Measurements from ENCODE around the gene CWH43. TPM values are rescaled to one million over a fixed set of nuclear protein-coding genes. Genes with fewer than 3 reads are reported as not detected.

Gene CWH43
- total RNA-seq, 1 experiment from 2014 or later: 3.0 TPM

DNA sequence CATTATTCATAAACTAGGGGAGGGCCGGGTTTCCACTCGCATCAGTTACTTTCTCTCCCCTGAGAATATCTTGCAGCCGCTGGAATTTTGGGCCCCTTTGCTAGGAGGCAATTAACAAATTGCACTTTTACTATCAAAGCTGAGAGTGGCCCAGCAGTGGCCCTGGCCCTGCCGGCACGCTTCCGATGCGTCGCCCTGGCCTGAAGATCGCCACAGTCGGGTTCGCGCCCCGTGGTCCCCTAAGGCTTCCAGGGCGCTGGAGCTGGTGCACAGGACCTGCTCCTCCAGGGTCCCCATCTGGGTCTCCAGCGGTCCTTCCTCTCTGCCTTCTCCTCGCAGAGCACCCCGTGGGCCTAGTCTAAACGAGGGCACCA is 486 bp upstream of the CWH43 start:
- ATAC-seq: peak; percentile 18
- peak overlapping the region; percentile 77 for H3K4me3 ChIP-seq (ENCODE audit: low read length)
- H3K9me3 ChIP-seq (ENCODE audit: low read length): no peaks in the 10 kb centered on the region
- H3K27ac ChIP-seq (ENCODE audit: low read length): no peak overlapping the region
- POLR2A ChIA-PET (ENCODE audit: unreplicated experiment): no interaction called here
- DNase-seq: no peak
- H3K9me2 ChIP-seq (replicated peaks; ENCODE audit: low read length): no peaks in the 10 kb centered on the region
- H3K36me3 ChIP-seq (ENCODE audit: low read depth, low read length): no peaks in the 10 kb centered on the region
- H3K4me1 ChIP-seq (ENCODE audit: insufficient read depth, low read length): peaks cover 12% of the 10 kb centered on the region
- no peaks in the 10 kb centered on the region for H3F3A ChIP-seq (ENCODE audit: low read length, unreplicated experiment)
- no peaks in the 10 kb centered on the region for H4K20me1 ChIP-seq (ENCODE audit: low read length)
- no peaks in the 10 kb centered on the region for H3K27me3 ChIP-seq (ENCODE audit: low read length)
- H3K4me2 ChIP-seq (ENCODE audit: low read length): peak overlapping the region; percentile 87
- BruUV-seq (replicated peaks): no TSS peak
- peak overlapping the region; percentile 63; the same call in 1 of the 2 replicates for H3K9ac ChIP-seq (ENCODE audit: low read length)
- H2AFZ ChIP-seq (ENCODE audit: low read length): peak overlapping the region; percentile 91
- intact Hi-C loops (cut with micrococcal nuclease): no loop called here
- TF ChIP-seq EZH2 (IDR thresholded peaks at IDR 0.05; ENCODE audit: low read length, unreplicated experiment) (no peak), CTCF (conservative IDR thresholded peaks at IDR 0.05; ENCODE audit: low read depth, low read length) (no peak), EZH2phosphoT487 (IDR thresholded peaks at IDR 0.05; ENCODE audit: borderline replicate concordance, low read length) (no peak)
- CTCF ChIA-PET: no interaction called here
- H3K79me2 ChIP-seq (ENCODE audit: low read length): no peaks in the 10 kb centered on the region

DNA sequence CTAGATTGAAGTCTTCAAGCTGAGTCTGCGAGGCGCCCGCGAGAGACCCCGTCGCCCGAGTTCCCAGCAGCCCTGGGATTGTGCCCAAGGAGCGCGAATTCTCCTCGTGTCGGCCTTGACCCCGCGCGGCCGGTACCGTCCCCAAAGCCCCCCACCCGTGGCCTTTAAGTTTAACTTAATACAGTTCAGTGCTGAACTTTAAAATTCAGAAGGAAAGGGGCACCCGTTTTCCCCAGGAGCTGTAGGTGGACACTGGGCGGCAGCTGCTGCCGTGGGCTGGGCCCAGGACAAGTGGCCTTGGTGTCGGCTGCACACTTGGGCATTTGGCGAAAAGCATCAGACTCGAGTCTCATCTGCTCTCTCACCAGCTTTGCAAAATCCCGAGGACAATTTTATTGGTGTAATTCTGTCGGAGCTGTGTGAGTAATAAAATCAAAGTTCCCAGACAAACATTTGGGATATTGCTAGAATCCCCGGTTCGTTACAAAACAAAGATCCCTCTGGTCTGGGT is 634 bp downstream of the CWH43 start:
- H3K4me2 ChIP-seq (ENCODE audit: low read length): peak overlapping the region; percentile 87
- intact Hi-C loops (cut with micrococcal nuclease): no loop called here
- H3K27me3 ChIP-seq (ENCODE audit: low read length): no peaks in the 10 kb centered on the region
- peak overlapping the region; percentile 91 for H2AFZ ChIP-seq (ENCODE audit: low read length)
- no peaks in the 10 kb centered on the region for H3K79me2 ChIP-seq (ENCODE audit: low read length)
- no peaks in the 10 kb centered on the region for H4K20me1 ChIP-seq (ENCODE audit: low read length)
- H3K27ac ChIP-seq (ENCODE audit: low read length): no peak overlapping the region
- ATAC-seq (peak; percentile 33; the same call in 1 of the 2 replicates), DNase-seq (peak; percentile 27)
- peak overlapping the region; percentile 63 for H3K9ac ChIP-seq (ENCODE audit: low read length)
- ChIA-PET POLR2A (ENCODE audit: unreplicated experiment) (no interaction called here), CTCF (no interaction called here)
- H3K9me2 ChIP-seq (replicated peaks; ENCODE audit: low read length): no peaks in the 10 kb centered on the region
- peaks cover 12% of the 10 kb centered on the region for H3K4me1 ChIP-seq (ENCODE audit: insufficient read depth, low read length)
- no peaks in the 10 kb centered on the region for H3K9me3 ChIP-seq (ENCODE audit: low read length)
- H3K36me3 ChIP-seq (ENCODE audit: low read depth, low read length): no peaks in the 10 kb centered on the region
- no peaks in the 10 kb centered on the region for H3F3A ChIP-seq (ENCODE audit: low read length, unreplicated experiment)
- BruUV-seq (replicated peaks): no TSS peak
- TF ChIP-seq CTCF (conservative IDR thresholded peaks at IDR 0.05; ENCODE audit: low read depth, low read length) (no peak), EZH2 (IDR thresholded peaks at IDR 0.05; ENCODE audit: low read length, unreplicated experiment) (no peak), EZH2phosphoT487 (IDR thresholded peaks at IDR 0.05; ENCODE audit: borderline replicate concordance, low read length) (no peak)
- H3K4me3 ChIP-seq (ENCODE audit: low read length): peak overlapping the region; percentile 77

DNA sequence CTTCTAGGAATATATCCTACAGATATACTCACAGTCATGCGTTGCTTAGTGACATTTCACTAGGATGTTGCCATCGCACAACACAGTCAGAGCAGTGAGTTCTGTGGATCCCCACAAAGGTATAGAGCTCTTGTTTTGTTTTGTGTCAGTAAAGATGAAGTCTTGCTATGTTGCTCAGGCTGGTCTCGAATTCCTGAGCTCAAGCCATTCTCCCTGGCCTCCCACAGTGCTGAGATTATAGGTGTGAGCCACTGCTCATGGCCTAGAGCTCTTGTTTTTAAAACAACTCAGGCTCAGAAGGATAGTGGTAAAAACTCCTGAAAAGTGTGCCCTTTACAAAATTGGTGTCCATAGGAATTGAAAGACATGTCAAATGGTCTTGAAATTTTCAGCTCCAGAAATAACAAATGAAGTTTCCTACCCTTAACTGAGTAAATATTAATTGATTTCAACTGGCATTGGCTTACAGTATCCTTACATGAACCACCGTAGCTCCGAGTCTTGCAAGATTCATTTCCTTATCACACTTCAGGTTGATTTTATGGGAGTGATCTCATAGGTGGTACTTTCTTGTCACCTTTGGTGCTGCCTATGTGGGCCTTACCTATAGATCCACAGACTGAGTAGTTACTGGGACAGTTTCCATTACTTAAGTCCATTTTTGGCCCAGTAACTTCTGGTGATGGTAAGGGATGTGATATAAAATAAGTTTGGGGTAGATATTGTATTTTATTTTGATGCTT is 3.6 kb downstream of the CWH43 start:
- H3K79me2 ChIP-seq (ENCODE audit: low read length): no peaks in the 10 kb centered on the region
- no peak for DNase-seq
- no peaks in the 10 kb centered on the region for H4K20me1 ChIP-seq (ENCODE audit: low read length)
- no peak for TF ChIP-seq EZH2 (IDR thresholded peaks at IDR 0.05; ENCODE audit: low read length, unreplicated experiment)
- intact Hi-C loops (cut with micrococcal nuclease): no loop called here
- no peak for ATAC-seq
- BruUV-seq (replicated peaks): no TSS peak
- H3K4me2 ChIP-seq (ENCODE audit: low read length): no peak overlapping the region
- H2AFZ ChIP-seq (ENCODE audit: low read length): no peak overlapping the region
- H3K9me2 ChIP-seq (replicated peaks; ENCODE audit: low read length): no peaks in the 10 kb centered on the region
- CTCF ChIA-PET: no interaction called here
- no peaks in the 10 kb centered on the region for H3K27me3 ChIP-seq (ENCODE audit: low read length)
- POLR2A ChIA-PET (ENCODE audit: unreplicated experiment): no interaction called here
- H3K36me3 ChIP-seq (ENCODE audit: low read depth, low read length): no peaks in the 10 kb centered on the region
- no peaks in the 10 kb centered on the region for H3F3A ChIP-seq (ENCODE audit: low read length, unreplicated experiment)
- no peak overlapping the region for H3K27ac ChIP-seq (ENCODE audit: low read length)
- peaks cover 12% of the 10 kb centered on the region for H3K4me1 ChIP-seq (ENCODE audit: insufficient read depth, low read length)
- no peaks in the 10 kb centered on the region for H3K9me3 ChIP-seq (ENCODE audit: low read length)
- no peak overlapping the region for H3K9ac ChIP-seq (ENCODE audit: low read length)
- no peak overlapping the region for H3K4me3 ChIP-seq (ENCODE audit: low read length)

Data from PC-3 (cell line).